Measurements from ENCODE around the gene RIOK3.
"Not testable (repeated sequence)": the region's sequence is repeated elsewhere in the genome, so short reads cannot be mapped to it uniquely, and the experiment has no call there.

The RIOK3 gene

GRCh38 chr18:23503963-23504344 lies 50.9 kb downstream of the RIOK3 start:
- DNase-seq (ENCODE audit: low read depth) = no peak
- TF ChIP-seq, protein P1, sequence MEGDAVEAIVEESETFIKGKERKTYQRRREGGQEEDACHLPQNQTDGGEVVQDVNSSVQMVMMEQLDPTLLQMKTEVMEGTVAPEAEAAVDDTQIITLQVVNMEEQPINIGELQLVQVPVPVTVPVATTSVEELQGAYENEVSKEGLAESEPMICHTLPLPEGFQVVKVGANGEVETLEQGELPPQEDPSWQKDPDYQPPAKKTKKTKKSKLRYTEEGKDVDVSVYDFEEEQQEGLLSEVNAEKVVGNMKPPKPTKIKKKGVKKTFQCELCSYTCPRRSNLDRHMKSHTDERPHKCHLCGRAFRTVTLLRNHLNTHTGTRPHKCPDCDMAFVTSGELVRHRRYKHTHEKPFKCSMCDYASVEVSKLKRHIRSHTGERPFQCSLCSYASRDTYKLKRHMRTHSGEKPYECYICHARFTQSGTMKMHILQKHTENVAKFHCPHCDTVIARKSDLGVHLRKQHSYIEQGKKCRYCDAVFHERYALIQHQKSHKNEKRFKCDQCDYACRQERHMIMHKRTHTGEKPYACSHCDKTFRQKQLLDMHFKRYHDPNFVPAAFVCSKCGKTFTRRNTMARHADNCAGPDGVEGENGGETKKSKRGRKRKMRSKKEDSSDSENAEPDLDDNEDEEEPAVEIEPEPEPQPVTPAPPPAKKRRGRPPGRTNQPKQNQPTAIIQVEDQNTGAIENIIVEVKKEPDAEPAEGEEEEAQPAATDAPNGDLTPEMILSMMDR (conservative IDR thresholded peaks at IDR 0.05; ENCODE audit: low read depth, low read length) = no peak
- H3K4me3 ChIP-seq (ENCODE audit: low read length) = peak overlapping the region; percentile 80

DNA sequence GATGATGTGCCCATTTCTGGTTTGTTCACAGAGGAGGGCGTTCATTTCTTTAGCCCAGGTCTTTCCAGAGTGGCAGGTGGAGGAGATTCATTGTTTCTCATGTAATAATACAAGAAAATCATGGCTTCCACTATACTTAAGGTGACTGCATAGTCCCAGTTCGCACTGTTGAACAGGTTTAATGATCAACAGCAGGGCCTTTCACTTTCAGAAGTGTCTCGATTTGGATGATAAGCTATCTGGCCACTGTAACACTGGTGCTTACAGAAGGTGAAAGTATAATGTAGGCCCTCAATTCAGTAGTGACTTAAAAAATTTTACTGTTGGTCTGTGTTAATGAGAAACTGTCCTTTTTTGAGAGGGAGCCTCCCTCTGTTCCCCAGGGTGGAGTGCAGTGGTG lies 51.6 kb downstream of the RIOK3 start:
- TF ChIP-seq, protein P1 (conservative IDR thresholded peaks at IDR 0.05; ENCODE audit: low read depth, low read length) = no peak
- peak overlapping the region; percentile 80 for H3K4me3 ChIP-seq (ENCODE audit: low read length)
- DNase-seq (ENCODE audit: low read depth) = no peak

DNA sequence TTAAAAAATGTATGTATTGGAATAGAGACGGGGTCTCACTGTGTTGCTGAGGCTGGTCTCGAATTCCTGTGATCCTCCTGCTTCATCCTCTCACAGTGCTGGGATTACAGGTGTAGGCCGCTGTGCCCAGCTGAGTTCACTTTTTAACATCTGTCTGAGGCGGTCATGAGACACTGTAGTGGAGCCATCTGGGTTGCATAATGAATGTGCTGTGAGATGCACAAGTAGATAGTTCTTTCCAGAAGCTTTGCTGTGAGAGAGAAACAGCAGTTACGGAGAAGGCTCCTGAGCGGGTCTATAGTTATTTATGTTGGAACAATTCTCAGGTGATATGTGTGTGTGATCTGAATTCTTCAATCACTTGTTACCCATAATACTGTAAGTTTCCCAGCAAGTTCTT lies 53.3 kb downstream of the RIOK3 start:
- H3K4me3 ChIP-seq (ENCODE audit: low read length) = no peak overlapping the region
- no peak for DNase-seq (ENCODE audit: low read depth)
- TF ChIP-seq, protein P1 (conservative IDR thresholded peaks at IDR 0.05; ENCODE audit: low read depth, low read length) = no peak

DNA sequence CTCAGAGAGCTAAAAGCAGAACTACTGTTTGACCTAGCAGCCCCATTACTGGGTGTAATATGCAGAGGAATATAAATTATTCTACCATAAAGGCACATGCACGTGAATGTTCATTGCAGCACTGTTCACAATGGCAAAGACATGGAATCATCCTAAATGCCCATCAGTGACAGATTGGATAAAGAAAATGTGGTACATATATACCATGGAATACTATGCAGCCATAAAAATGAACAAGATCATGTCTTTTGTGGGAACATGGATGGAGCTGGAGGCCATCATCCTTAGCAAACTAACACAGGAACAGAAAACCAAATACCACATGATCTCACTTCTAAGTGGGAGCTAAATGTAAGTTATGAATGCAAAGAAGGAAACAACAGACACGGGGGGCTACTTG lies 57.8 kb downstream of the RIOK3 start:
- not testable (repeated sequence) for H3K4me3 ChIP-seq (ENCODE audit: low read length); DNase-seq (ENCODE audit: low read depth)

GRCh38 chr18:23512216-23512615 lies 59.1 kb downstream of the RIOK3 start:
- H3K4me3 ChIP-seq (ENCODE audit: low read length); DNase-seq (ENCODE audit: low read depth): not testable (repeated sequence)

DNA sequence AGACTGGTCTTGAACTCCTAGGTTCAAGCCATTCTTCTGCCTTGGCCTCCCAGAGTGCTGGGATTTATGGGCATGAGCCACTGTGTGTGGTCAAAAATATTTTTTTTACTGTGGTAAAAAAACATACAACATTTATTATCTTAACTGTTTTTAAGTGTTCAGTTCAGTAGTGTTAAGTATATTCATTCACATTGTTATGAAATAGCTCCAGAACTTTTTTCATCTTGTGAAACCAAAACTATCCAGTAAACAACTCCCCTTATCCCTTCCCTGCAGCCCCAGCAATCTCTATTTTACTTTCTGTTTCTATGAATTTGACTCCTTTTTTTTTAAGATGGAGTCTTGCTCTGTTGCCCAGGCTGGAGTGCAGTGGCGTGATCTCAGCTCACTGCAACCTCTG lies 59.6 kb downstream of the RIOK3 start:
- TF ChIP-seq, protein P1 (conservative IDR thresholded peaks at IDR 0.05; ENCODE audit: low read depth, low read length) = no peak
- no peak for DNase-seq (ENCODE audit: low read depth)
- H3K4me3 ChIP-seq (ENCODE audit: low read length) = no peak overlapping the region

GRCh38 chr18:23515911-23516546 lies 62.9 kb downstream of the RIOK3 start:
- peak; percentile 26 for DNase-seq (ENCODE audit: low read depth)
- TF ChIP-seq, protein P1 (conservative IDR thresholded peaks at IDR 0.05; ENCODE audit: low read depth, low read length) = peak; percentile 97
- H3K4me3 ChIP-seq (ENCODE audit: low read length) = no peak overlapping the region

DNA sequence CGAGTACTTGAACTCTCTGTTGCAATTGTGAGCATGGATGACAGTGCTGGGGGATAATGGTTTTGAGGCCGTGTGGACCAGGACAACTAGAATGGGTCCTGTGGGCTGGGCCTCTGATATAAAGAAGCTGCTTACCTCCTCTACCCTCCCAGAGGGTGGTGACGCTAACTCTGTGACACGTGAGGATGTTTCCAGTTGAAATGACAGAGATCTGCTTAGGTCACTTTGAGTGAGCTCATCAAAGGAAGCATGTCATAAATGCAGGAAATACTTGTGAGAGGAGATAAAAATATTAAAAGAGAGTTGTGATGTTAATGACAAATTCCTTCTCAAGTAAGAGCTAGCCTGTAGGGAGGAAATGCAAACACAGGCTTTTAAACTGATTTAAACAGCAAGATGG lies 66.6 kb downstream of the RIOK3 start:
- no peak for DNase-seq (ENCODE audit: low read depth)
- TF ChIP-seq, protein P1 (conservative IDR thresholded peaks at IDR 0.05; ENCODE audit: low read depth, low read length) = no peak
- H3K4me3 ChIP-seq (ENCODE audit: low read length) = no peak overlapping the region

Measured in retinal pigment epithelial cell (primary cell).